SK-N-SH (cell line): ENCODE data around the gene TMPRSS9. TPM values are rescaled to one million over a fixed set of nuclear protein-coding genes. Genes with fewer than 3 reads are reported as not detected.

Experiments used
- CTCF ChIA-PET: fragments of 300-600, 350-600 bp; formaldehyde crosslinking; extraction: SDS; loops from one replicate; lab custom pipeline; 2021; lab: Yijun Ruan, JAX
- POLR2A ChIA-PET: fragments of 350-600 bp; sonication (Branson Sonifier 250); formaldehyde crosslinking; extraction: SDS; loops from one replicate; lab custom pipeline; 2020; ENCODE audit warnings: antibody characterized with exemption, inconsistent platforms; lab: Yijun Ruan, JAX
- DNase-seq: peaks from one replicate; pipeline ENCODE4 v3.0.0; 2012
- H2AFZ ChIP-seq: fragments of 200-600 bp; sonication (generic); 2 replicates; pipeline ENCODE4 v1.8.1; 2016; ENCODE audit warnings: antibody characterized with exemption, mild to moderate bottlenecking, low read depth
- H3F3A ChIP-seq: fragments of 200-600 bp; sonication (generic); replicated peaks from 2 replicates; pipeline ENCODE3; 2016; ENCODE audit warnings: antibody characterized with exemption, mild to moderate bottlenecking; ENCODE audit not compliant: insufficient read depth
- H3K27ac ChIP-seq, 2 experiments: fragments of 200-500 bp in 1 of 2; fragments of 200-600 bp in 1 of 2; sonication (Bioruptor generic) in 1 of 2; sonication (generic), shearing (Covaris generic) in 1 of 2; 2 replicates each; pipeline versions ENCODE4 v1.5.1 to v1.6.1; 2014 to 2016; ENCODE audit warnings: low read depth in 2 of 2, inconsistent platforms in 1 of 2, low read length in 1 of 2, mild to moderate bottlenecking in 1 of 2, mixed read lengths in 1 of 2
- H3K27me3 ChIP-seq: fragments of 200-600 bp; sonication (generic), shearing (Covaris generic); 2 replicates; pipeline ENCODE4 v1.6.1; 2016; ENCODE audit warnings: mixed run types; ENCODE audit not compliant: insufficient read depth
- H3K36me3 ChIP-seq, 2 experiments: fragments of 200-500 bp in 1 of 2; fragments of 200-600 bp in 1 of 2; sonication (Bioruptor generic) in 1 of 2; sonication (generic) in 1 of 2; replicated peaks in 1 of 2; 2 replicates each; pipeline versions ENCODE3 to v1.5.1; 2014 to 2016; ENCODE audit warnings: low read length in 1 of 2, mild to moderate bottlenecking in 1 of 2; ENCODE audit not compliant: insufficient read depth in 2 of 2, control insufficient read depth in 1 of 2
- H3K4me1 ChIP-seq, 2 experiments: fragments of 200-500 bp in 1 of 2; fragments of 200-600 bp in 1 of 2; sonication (Bioruptor generic) in 1 of 2; sonication (generic), shearing (Covaris generic) in 1 of 2; 2 replicates each; pipeline versions ENCODE4 v1.5.1 to v1.6.1; 2014 to 2016; ENCODE audit warnings: low read depth in 1 of 2, low read length in 1 of 2, mixed run types in 1 of 2; ENCODE audit not compliant: insufficient read depth in 2 of 2, control insufficient read depth in 1 of 2
- H3K4me2 ChIP-seq: fragments of 200-600 bp; sonication (generic), shearing (Covaris generic); 2 replicates; pipeline ENCODE4 v1.6.1; 2017; ENCODE audit warnings: mixed run types
- H3K4me3 ChIP-seq, 2 experiments: fragments of 200-500 bp in 1 of 2; fragments of 200-600 bp in 1 of 2; sonication (Bioruptor generic) in 1 of 2; sonication (generic), shearing (Covaris generic) in 1 of 2; 2 replicates each; pipeline versions ENCODE4 v1.5.1 to v1.8.1; 2014 to 2016; ENCODE audit warnings: low read depth in 2 of 2, inconsistent platforms in 1 of 2, low read length in 1 of 2, mild to moderate bottlenecking in 1 of 2, mixed read lengths in 1 of 2, moderate library complexity in 1 of 2
- H3K79me2 ChIP-seq: fragments of 200-600 bp; sonication (generic); 2 replicates; pipeline ENCODE4 v1.8.1; 2017; ENCODE audit warnings: mild to moderate bottlenecking; ENCODE audit not compliant: insufficient read depth
- H3K9ac ChIP-seq: fragments of 200-600 bp; sonication (generic); 2 replicates; pipeline ENCODE4 v1.6.1; 2017; ENCODE audit warnings: mixed run types
- H3K9me2 ChIP-seq: fragments of 200-600 bp; sonication (generic); 2 replicates; pipeline ENCODE4 v1.6.1; 2017; ENCODE audit warnings: mixed run types
- H3K9me3 ChIP-seq: fragments of 200-600 bp; sonication (generic); 2 replicates; pipeline ENCODE4 v1.6.1; 2017; ENCODE audit warnings: mixed run types, mild to moderate bottlenecking, moderate library complexity
- H4K20me1 ChIP-seq: fragments of 200-600 bp; sonication (generic); 2 replicates; pipeline ENCODE4 v1.6.1; 2017; ENCODE audit warnings: mild to moderate bottlenecking, mixed run types; ENCODE audit not compliant: insufficient read depth
- CHD2 ChIP-seq: fragments of 150-350 bp; IDR thresholded peaks from 2 replicates; pipeline ENCODE4 v1.6.1; 2018; ENCODE audit warnings: low read length; ENCODE audit not compliant: partially characterized antibody
- ELF1 ChIP-seq: IDR thresholded peaks from 2 replicates; pipeline ENCODE4 v1.4.0; 2012
- GABPA ChIP-seq: IDR thresholded peaks from 2 replicates; pipeline ENCODE4 v1.4.0; 2012; ENCODE audit warnings: low read depth, mild to moderate bottlenecking
- MXI1 ChIP-seq: IDR thresholded peaks from 2 replicates; pipeline ENCODE4 v1.6.1; 2012; ENCODE audit warnings: mild to moderate bottlenecking, low read depth, low read length, improper control_type of control experiment
- NRF1 ChIP-seq: IDR thresholded peaks from 2 replicates; pipeline ENCODE4 v1.6.1; 2012; ENCODE audit warnings: low read depth, mild to moderate bottlenecking, low read length
- SIN3A ChIP-seq: IDR thresholded peaks from 2 replicates; pipeline ENCODE4 v1.6.1; 2012; ENCODE audit warnings: low read depth, mild to moderate bottlenecking, low read length, moderate library complexity, borderline replicate concordance
- USF1 ChIP-seq: IDR thresholded peaks from 2 replicates; pipeline ENCODE4 v1.4.0; 2012; ENCODE audit warnings: low read depth, borderline replicate concordance
- WGBS: methylation state at CpG from one replicate; pipeline ENCODE4 v1.1.6; 2017; ENCODE audit warnings: low lambda C conversion rate; 5-methylcytosine and 5-hydroxymethylcytosine counted together
- polyA plus RNA-seq, 3 experiments: library from polyadenylated mRNA; depleted of rRNA; stranded (reverse); fragments of >200 nt; gene quantifications; 2 replicates each; pipeline ENCODE4 v1.2.3, GENCODE V29; 2012
- TF ChIP-seq, protein P1 (sequence below): IDR thresholded peaks from 2 replicates; pipeline ENCODE4 v1.6.1; 2012; ENCODE audit warnings: mild to moderate bottlenecking, low read depth, low read length, moderate library complexity

Gene TMPRSS9
- polyA plus RNA-seq, 1 of the 3 experiments (the other 2 are of a cell fraction) = not detected

DNA sequence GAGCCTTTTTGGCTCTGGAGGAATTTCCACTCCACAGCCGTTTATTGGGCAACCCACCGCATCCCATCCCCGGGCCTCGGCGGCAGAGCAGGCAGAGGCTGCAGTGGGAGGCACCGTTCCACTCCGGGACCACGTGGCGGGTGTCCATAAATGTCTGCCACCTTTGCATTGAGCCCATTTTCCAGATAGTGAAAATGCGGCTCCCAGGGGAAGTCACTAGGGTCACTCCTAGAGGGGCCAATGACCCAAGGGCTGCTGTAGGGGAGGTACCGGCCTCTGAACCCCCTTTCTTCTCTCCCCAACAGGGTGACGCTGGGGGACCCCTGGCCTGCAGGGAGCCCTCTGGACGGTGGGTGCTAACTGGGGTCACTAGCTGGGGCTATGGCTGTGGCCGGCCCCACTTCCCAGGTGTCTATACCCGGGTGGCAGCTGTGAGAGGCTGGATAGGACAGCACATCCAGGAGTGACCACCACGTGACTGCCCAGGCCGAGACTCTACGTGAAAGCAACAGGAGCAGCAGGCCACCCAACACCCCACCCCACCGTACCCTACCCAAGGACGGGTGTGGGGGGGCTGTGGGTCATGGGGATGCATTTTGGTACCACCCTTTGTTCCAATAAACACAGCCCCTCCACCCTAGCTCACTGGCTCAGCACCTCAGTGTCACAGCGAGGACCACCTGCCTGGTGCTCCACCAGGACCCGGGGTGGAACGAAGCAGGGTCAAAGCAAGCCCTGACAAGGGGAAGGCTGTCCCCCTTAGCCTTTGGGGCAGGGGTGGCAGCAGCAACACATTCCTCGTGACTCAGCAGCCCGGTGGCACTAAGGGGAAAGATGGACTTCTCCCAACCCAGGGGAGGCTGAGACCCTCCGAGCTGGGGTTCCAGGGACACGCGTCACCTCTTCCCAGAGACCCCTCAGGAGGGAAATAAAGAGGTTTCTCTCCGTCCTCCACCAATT is 65.8 kb downstream of the TMPRSS9 start:
- H3F3A ChIP-seq = peaks cover 15% of the 10 kb centered on the region
- DNase-seq = no peak
- no peak overlapping the region; a peak in 1 of 4 replicates for H3K27ac ChIP-seq
- H3K4me2 ChIP-seq = peak overlapping the region; percentile 100
- TF ChIP-seq ELF1 (no peak), GABPA (no peak)
- ChIA-PET POLR2A (interaction anchor here (0.9 to 1.0 kb wide), 2 partner anchors 10 to 357 kb away, joined by 3 read pairs; partner anchors contain the start of gene SGTA), CTCF (interaction anchor here (1.4 kb wide), 1 partner anchor 188 kb away, joined by 4 read pairs; no protein-coding TSS in a partner anchor)
- no peaks in the 10 kb centered on the region for H3K27me3 ChIP-seq
- peaks cover 3 to 26% of the 10 kb centered on the region in 2 experiments for H3K36me3 ChIP-seq
- H3K9me2 ChIP-seq = no peaks in the 10 kb centered on the region
- 54% methylated on average over 13 of the region's 29 CpGs for WGBS
- H3K79me2 ChIP-seq = peaks cover 39% of the 10 kb centered on the region
- peak overlapping the region; percentile 97 for H3K9ac ChIP-seq
- H2AFZ ChIP-seq = no peak overlapping the region
- H3K9me3 ChIP-seq = no peaks in the 10 kb centered on the region
- peaks cover 22% of the 10 kb centered on the region for H4K20me1 ChIP-seq
- peak overlapping the region; percentile 97 to 99 for H3K4me3 ChIP-seq
- H3K4me1 ChIP-seq = peaks cover 17 to 25% of the 10 kb centered on the region in 2 experiments; a peak in 2 of 4 replicates

DNA sequence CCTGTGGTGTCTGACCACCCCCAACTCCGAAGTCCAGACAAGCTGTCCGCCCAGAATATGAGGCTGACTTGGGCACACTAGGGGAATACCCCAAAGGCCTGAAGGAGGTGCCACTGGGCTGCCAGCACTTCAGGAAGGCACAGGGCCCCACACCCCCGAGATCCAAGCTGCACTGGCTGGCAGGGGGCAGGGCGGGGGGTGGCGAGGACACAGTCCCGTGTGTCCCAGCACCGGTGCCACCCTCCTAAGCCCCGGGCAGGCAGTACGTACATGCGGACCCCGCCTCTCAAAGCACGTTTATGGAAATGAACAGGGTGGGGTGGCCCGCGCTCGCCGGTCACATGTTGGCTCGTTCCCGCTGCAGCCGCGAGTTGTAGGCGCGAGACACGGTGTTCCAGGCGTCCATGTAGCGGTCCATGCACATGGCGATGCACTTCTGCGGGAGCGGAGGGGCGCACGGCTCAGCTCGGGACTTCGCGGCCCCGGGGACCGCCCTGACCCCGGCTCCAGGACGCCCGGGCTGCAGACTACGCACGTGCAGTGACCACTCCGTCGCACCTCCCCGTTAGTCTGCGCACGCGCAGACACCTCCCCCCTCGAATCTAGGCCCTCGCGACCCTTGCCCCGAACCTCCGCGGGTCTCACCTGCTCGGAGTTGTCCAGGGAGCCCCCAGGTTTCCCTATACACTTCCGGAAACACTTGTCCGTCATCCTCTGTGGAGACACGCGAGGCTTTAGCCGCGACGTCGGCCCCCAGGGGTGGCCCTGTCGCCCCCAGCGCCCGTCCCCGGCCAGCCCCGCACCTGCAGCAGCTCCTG is 66.8 kb downstream of the TMPRSS9 start:
- no peaks in the 10 kb centered on the region for H3K27me3 ChIP-seq
- no peaks in the 10 kb centered on the region for H3K9me3 ChIP-seq
- peak overlapping the region; percentile 96 to 99 for H3K27ac ChIP-seq
- ChIA-PET POLR2A (interaction anchor here (0.8 to 2.6 kb wide), 6 partner anchors 9 to 356 kb away, joined by 3 to 18 read pairs (median 4); partner anchors contain the start of genes DIRAS1, GADD45B, LMNB2 and SGTA), CTCF (interaction anchor here (1.2 to 1.7 kb wide), 3 partner anchors 139 to 184 kb away, joined by 3 to 5 read pairs (median 5); no protein-coding TSS in a partner anchor)
- H3K36me3 ChIP-seq = peaks cover 3 to 34% of the 10 kb centered on the region in 2 experiments
- WGBS = 6% methylated on average over 32 of the region's 66 CpGs
- H3K9me2 ChIP-seq = no peaks in the 10 kb centered on the region
- H4K20me1 ChIP-seq = peaks cover 22% of the 10 kb centered on the region
- peaks cover 17 to 25% of the 10 kb centered on the region in 2 experiments; a peak in 2 of 4 replicates for H3K4me1 ChIP-seq
- peaks cover 39% of the 10 kb centered on the region for H3K79me2 ChIP-seq
- H2AFZ ChIP-seq = 0 out of 2 replicates have a peak overlapping the region, but pooled peaks have one; percentile 82
- H3F3A ChIP-seq = peaks cover 15% of the 10 kb centered on the region
- peak overlapping the region; percentile 97 to 99 for H3K4me3 ChIP-seq
- TF ChIP-seq MXI1 (peak; percentile 97), CHD2 (peak; percentile 9), NRF1 (peak; percentile 51; the same call in 1 of the 2 replicates), USF1 (0 out of 2 replicates have a peak, but pooled peaks have one; percentile 7), SIN3A (no peak)
- TF ChIP-seq, protein P1, sequence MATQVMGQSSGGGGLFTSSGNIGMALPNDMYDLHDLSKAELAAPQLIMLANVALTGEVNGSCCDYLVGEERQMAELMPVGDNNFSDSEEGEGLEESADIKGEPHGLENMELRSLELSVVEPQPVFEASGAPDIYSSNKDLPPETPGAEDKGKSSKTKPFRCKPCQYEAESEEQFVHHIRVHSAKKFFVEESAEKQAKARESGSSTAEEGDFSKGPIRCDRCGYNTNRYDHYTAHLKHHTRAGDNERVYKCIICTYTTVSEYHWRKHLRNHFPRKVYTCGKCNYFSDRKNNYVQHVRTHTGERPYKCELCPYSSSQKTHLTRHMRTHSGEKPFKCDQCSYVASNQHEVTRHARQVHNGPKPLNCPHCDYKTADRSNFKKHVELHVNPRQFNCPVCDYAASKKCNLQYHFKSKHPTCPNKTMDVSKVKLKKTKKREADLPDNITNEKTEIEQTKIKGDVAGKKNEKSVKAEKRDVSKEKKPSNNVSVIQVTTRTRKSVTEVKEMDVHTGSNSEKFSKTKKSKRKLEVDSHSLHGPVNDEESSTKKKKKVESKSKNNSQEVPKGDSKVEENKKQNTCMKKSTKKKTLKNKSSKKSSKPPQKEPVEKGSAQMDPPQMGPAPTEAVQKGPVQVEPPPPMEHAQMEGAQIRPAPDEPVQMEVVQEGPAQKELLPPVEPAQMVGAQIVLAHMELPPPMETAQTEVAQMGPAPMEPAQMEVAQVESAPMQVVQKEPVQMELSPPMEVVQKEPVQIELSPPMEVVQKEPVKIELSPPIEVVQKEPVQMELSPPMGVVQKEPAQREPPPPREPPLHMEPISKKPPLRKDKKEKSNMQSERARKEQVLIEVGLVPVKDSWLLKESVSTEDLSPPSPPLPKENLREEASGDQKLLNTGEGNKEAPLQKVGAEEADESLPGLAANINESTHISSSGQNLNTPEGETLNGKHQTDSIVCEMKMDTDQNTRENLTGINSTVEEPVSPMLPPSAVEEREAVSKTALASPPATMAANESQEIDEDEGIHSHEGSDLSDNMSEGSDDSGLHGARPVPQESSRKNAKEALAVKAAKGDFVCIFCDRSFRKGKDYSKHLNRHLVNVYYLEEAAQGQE = no peak; the same call in 1 of the 2 replicates
- DNase-seq = peak; percentile 94
- H3K4me2 ChIP-seq = peak overlapping the region; percentile 100
- H3K9ac ChIP-seq = peak overlapping the region; percentile 97
